Measurements from ENCODE around the gene CAMK2D.

DNA sequence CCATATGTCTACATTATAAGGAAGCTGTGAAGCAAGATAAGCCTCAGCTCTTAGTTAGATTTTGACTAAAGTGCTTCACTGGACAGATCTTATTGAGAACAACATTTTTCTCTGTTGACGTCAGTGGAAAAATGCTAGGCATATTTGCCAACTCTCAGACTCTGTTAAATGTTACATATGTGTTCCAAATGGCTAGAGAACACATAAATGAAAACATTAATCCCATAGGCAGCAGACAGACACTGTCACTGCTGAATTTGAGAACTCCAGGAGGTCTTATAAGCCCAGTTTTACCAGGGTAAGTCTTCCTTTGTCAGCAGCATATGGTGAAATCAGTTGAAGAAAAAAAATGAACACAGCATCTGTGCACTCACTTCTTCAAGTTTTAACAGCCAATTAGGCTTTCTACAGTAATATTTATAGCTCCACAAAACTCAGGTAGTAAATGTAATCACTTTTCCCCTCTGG is 186.9 kb downstream of the CAMK2D start:
- TF ChIP-seq, protein P1, sequence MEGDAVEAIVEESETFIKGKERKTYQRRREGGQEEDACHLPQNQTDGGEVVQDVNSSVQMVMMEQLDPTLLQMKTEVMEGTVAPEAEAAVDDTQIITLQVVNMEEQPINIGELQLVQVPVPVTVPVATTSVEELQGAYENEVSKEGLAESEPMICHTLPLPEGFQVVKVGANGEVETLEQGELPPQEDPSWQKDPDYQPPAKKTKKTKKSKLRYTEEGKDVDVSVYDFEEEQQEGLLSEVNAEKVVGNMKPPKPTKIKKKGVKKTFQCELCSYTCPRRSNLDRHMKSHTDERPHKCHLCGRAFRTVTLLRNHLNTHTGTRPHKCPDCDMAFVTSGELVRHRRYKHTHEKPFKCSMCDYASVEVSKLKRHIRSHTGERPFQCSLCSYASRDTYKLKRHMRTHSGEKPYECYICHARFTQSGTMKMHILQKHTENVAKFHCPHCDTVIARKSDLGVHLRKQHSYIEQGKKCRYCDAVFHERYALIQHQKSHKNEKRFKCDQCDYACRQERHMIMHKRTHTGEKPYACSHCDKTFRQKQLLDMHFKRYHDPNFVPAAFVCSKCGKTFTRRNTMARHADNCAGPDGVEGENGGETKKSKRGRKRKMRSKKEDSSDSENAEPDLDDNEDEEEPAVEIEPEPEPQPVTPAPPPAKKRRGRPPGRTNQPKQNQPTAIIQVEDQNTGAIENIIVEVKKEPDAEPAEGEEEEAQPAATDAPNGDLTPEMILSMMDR (conservative IDR thresholded peaks at IDR 0.05), result no peak
- no peak for TF ChIP-seq EZH2 (IDR thresholded peaks at IDR 0.05; ENCODE audit: low read depth)

All from PC-9 (cell line).